ENCODE measurements around the gene TMEFF2. TPM values are rescaled to one million over a fixed set of nuclear protein-coding genes. Genes with fewer than 3 reads are reported as not detected.

Gene TMEFF2
- total RNA-seq, 4 donors from 2014 or later: 0.20 TPM; not detected in 3

GRCh38 chr2:191952515-191953270 is 242.0 kb downstream of the TMEFF2 start:
- in situ Hi-C loops (cut with MboI; ENCODE audit: low sequenced_read_pairs in 4 of 4) (no loop called here), intact Hi-C loops (cut with DNase I; ENCODE audit: low total_unique reads) (no loop called here)
- no peak for ATAC-seq
- H3K27me3 ChIP-seq: no peaks in the 10 kb centered on the region
- DNase-seq: no peak
- no peak overlapping the region for H3K27ac ChIP-seq
- no peak for TF ChIP-seq CTCF (IDR thresholded peaks at IDR 0.05 in 4 of 5, conservative IDR thresholded peaks at IDR 0.05 in 1 of 5)
- no peak for TF ChIP-seq POLR2A (IDR thresholded peaks at IDR 0.05)
- no peak overlapping the region for H3K4me3 ChIP-seq
- no peaks in the 10 kb centered on the region for H3K4me1 ChIP-seq
- H3K9me3 ChIP-seq: no peaks in the 10 kb centered on the region
- no peaks in the 10 kb centered on the region for H3K36me3 ChIP-seq

GRCh38 chr2:191951832-191952231 is 242.9 kb downstream of the TMEFF2 start:
- no peak overlapping the region for H3K4me3 ChIP-seq
- no peak overlapping the region for H3K27ac ChIP-seq
- H3K9me3 ChIP-seq: no peaks in the 10 kb centered on the region
- in situ Hi-C loops (cut with MboI; ENCODE audit: low sequenced_read_pairs in 4 of 4): no loop called here
- no peaks in the 10 kb centered on the region for H3K4me1 ChIP-seq
- DNase-seq (no peak), ATAC-seq (no peak)
- intact Hi-C loops (cut with DNase I; ENCODE audit: low total_unique reads): no loop called here
- no peaks in the 10 kb centered on the region for H3K27me3 ChIP-seq
- H3K36me3 ChIP-seq: no peaks in the 10 kb centered on the region
- no peak for TF ChIP-seq CTCF (IDR thresholded peaks at IDR 0.05 in 4 of 5, conservative IDR thresholded peaks at IDR 0.05 in 1 of 5)
- no peak for TF ChIP-seq POLR2A (IDR thresholded peaks at IDR 0.05)

GRCh38 chr2:191951376-191951775 is 243.4 kb downstream of the TMEFF2 start:
- no peaks in the 10 kb centered on the region for H3K9me3 ChIP-seq
- ATAC-seq (no peak), DNase-seq (no peak)
- H3K27me3 ChIP-seq: no peaks in the 10 kb centered on the region
- in situ Hi-C loops (cut with MboI; ENCODE audit: low sequenced_read_pairs in 4 of 4) (no loop called here), intact Hi-C loops (cut with DNase I; ENCODE audit: low total_unique reads) (no loop called here)
- H3K4me1 ChIP-seq: no peaks in the 10 kb centered on the region
- no peak overlapping the region for H3K27ac ChIP-seq
- no peaks in the 10 kb centered on the region for H3K36me3 ChIP-seq
- TF ChIP-seq POLR2A (IDR thresholded peaks at IDR 0.05): no peak
- TF ChIP-seq CTCF (IDR thresholded peaks at IDR 0.05 in 4 of 5, conservative IDR thresholded peaks at IDR 0.05 in 1 of 5): no peak
- H3K4me3 ChIP-seq: no peak overlapping the region

- H3K4me3 ChIP-seq: no peak overlapping the region
- no peaks in the 10 kb centered on the region for H3K9me3 ChIP-seq
- TF ChIP-seq CTCF (IDR thresholded peaks at IDR 0.05 in 4 of 5, conservative IDR thresholded peaks at IDR 0.05 in 1 of 5) (no peak), POLR2A (IDR thresholded peaks at IDR 0.05) (no peak)
- in situ Hi-C loops (cut with MboI; ENCODE audit: low sequenced_read_pairs in 4 of 4) (no loop called here), intact Hi-C loops (cut with DNase I; ENCODE audit: low total_unique reads) (no loop called here)
- no peaks in the 10 kb centered on the region for H3K36me3 ChIP-seq
- H3K27ac ChIP-seq: no peak overlapping the region
- no peaks in the 10 kb centered on the region for H3K4me1 ChIP-seq
- no peak for ATAC-seq
- H3K27me3 ChIP-seq: no peaks in the 10 kb centered on the region
- DNase-seq: no peak
These were observed 244.4 kb downstream of the TMEFF2 start for GRCh38 chr2:191950132-191950874.

All from gastrocnemius medialis (tissue), 4 donors.